HG02798 (cell line): ENCODE results near the gene OARD1.
"Not testable (repeated sequence)": the region's sequence is repeated elsewhere in the genome, so short reads cannot be mapped to it uniquely, and the experiment has no call there.

Source experiments
- ATAC-seq: cut with Tn5 transposase; IDR thresholded peaks from one replicate; pipeline ENCODE4 v1.9.1; 2021; ENCODE audit warnings: mild to moderate bottlenecking; ENCODE audit not compliant: unreplicated experiment, poor library complexity

The OARD1 gene, protein sequence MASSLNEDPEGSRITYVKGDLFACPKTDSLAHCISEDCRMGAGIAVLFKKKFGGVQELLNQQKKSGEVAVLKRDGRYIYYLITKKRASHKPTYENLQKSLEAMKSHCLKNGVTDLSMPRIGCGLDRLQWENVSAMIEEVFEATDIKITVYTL

DNA sequence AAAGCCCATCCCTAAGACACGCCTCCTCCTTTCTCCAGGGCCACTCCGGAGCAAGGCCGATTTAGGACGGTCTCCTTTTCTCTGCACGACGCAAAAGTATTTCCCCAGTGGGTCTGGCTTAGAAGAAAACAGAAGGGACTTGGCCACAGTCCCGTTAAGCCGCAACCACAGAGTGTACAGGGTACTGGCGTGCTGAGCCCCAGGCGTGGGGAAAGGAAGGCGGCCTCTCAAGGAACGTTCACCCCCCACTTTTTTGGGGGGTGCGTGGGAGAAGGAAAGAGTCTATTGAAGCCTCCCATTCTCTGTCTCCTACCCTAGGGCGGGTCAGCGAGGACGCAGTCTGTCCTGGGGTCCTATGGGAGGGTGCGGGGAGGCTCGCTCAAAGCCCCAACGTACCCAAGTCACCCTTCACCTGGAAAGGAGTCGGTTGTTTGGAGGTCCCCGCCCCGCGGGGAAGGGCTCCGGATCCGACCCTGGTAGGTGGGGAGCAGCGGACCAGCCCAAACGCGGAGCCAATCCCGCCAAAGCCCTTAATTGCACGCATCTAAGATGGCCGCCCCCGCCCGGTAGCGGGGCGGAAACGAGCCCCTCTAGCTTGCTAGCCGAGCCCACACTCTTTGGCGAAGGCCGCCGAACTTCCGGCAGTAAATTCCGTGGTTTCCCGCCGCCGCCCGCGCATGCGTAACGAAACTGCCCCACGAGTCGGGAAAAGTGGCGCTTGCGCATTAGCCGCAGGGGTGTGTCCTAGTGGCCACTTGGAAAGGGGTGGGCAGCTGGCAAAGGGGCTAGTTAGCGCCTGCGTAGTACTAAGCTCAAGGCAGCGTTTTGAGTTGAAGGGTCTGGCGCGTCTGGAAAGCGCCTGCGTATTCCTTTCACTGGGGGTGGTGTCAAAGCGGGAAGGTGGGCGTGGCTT, at the start of gene OARD1:
Gene OARD1, minus strand, starts transcription at position 434 of the 913 bp plus-strand sequence. CDS start 722 bp downstream, outside the sequence.
- peak; percentile 69 for ATAC-seq

GRCh38 chr6:41120058-41120457, 47.9 kb upstream of the OARD1 start:
- no peak for ATAC-seq

DNA sequence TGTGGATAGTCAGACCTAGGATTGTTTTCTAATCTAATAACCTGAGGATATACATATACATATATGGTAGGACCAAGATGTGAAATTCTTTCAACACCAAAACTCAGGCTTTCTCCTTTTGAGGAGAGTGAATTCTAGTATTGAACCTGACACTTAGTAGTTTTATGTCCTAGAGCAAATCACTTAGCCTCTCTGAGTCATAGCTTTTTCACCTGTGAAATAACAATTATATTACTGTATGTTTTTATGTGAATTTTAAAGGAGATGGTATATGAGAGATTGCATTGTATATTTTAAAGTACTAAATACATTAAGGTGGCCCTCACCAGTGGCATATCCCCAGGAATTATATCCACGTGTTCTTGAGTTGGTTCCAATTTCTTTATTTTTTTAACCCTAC, 47.4 kb upstream of the OARD1 start:
- ATAC-seq = no peak

DNA sequence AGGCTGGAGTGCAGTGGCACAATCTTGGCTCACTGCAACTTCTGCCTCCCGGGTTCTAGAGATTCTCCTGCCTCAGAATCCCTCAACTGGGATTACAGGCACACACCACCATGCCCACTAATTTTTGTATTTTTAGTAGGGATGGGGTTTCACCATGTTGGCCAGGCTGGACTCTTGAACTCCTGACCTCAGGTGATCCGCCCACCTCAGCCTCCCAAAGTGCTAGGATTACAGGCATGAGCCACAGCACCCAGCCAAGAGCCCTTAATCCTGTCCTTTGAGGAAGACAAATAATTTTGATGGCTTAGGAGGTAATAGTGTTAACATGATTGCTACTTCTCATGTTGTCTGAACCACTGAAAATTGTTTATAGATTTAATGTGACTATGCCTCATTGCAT, 42.9 kb upstream of the OARD1 start:
- ATAC-seq = not testable (repeated sequence)

GRCh38 chr6:41111017-41111416, 38.9 kb upstream of the OARD1 start:
- ATAC-seq = no peak

GRCh38 chr6:41103847-41104246, 31.7 kb upstream of the OARD1 start:
- no peak for ATAC-seq

DNA sequence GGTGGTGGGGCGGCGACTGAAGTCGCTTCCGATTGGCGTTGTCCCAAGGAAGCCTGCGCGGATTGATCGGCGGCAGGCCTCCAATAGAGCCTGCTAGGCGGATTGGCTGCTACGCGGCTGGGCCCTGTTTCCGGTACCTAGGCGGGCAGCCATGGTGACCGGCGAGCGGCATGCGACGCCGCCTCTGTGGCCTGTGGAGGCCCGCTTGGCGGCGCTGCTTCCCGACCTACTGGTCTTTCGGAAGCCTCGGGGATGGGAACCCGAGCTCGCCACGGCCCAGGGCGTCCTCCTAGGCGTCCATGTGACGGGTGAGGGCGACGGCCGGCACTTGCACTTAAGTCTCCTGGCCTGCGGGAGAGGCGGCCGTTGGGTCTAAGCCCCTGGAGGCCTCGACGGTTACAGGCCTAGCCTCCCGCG, 28.7 kb upstream of the OARD1 start:
- no peak for ATAC-seq

- no peak for ATAC-seq
Observed at GRCh38 chr6:41098366-41098765, 26.2 kb upstream of the OARD1 start.

DNA sequence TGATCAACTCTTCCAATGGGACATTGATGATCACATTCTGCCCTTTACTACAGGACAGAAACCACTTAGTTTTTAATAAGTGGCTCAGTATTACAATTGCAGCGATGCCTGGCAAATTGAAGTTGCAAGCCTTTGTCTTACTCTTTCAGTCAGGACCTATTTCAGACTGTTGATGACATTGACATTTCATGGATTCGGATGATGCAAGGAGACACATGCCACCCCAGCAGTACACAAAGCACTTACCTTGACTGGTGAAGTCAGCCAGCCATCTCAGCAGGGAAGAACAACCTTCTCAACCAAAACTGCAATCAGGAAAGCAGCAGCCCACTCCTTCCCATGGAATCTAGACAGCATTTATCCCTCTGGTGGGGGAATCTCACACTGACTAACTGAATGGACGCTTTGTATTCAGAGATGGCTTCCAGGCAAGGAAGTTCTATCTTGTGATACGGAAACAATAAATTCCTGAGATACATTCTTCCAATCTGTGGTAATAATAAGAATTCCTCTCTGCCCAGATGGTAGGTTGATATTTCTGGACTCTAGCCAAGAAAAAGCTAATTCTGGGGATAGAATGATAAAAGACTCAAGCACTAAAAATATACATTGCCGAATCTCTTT, 25.4 kb upstream of the OARD1 start:
- ATAC-seq = no peak

GRCh38 chr6:41093729-41094128, 21.6 kb upstream of the OARD1 start:
- no peak for ATAC-seq

- ATAC-seq = no peak
Observed at GRCh38 chr6:41092421-41093140, 20.4 kb upstream of the OARD1 start.

GRCh38 chr6:41090841-41091761, 18.9 kb upstream of the OARD1 start:
- no peak for ATAC-seq

GRCh38 chr6:41088451-41088850, 16.3 kb upstream of the OARD1 start:
- no peak for ATAC-seq

DNA sequence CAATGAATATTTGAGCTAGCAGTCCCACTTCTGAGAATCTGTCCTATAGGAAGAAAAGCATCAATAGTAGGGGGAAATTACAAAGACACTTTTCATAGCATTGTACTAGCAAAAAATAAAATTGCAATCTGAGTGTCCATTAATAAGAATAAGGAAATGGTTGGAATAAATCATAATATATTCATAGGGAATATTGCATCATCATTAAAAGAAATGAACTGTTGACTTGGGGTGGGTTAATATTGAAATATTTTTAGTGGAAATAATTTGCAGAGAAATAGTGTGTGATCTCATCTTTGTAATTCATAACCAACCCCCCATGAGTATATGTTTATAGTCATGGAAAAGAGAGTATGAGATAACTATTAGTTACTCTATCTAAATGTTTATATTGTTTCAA, 13.0 kb upstream of the OARD1 start:
- no peak for ATAC-seq

DNA sequence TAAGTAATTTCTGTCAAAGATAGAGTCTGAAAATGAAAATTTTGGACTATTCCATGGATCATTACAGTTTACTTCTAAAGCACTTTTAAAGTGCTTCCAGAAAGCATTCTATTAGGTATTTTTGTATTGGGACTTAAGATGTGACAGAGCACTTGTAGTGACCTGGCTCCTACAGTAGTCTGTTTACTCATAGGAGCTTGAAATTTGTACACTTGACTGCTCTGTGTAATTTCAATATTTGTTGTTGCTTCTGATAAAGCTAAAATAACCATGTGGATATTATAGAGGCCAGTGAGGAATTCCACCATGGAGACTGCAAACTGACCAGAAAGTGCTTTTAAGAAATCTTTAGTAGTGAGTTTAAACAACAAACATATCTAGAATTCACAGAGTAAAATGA, 10.9 kb upstream of the OARD1 start:
- no peak for ATAC-seq

GRCh38 chr6:41080621-41081020, 8.5 kb upstream of the OARD1 start:
- ATAC-seq = no peak

DNA sequence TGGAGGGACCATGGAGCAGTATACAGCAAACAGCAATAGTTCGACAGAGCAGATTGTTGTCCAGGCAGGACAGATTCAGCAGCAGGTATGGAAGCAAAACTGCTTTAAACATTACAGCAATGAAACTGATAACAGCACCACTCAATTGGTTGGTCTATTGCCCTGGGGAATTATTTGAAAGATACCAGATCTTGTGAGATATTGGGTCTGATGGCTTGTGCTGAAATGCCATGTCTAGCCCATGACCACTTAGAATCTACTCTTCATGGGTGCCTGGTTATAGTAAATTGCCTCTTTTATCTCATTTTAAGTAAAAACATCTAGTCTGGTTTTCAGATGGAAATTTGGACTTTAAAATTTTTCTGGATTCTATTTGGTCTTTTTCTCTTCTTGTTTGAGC, 6.9 kb upstream of the OARD1 start:
- ATAC-seq = no peak

DNA sequence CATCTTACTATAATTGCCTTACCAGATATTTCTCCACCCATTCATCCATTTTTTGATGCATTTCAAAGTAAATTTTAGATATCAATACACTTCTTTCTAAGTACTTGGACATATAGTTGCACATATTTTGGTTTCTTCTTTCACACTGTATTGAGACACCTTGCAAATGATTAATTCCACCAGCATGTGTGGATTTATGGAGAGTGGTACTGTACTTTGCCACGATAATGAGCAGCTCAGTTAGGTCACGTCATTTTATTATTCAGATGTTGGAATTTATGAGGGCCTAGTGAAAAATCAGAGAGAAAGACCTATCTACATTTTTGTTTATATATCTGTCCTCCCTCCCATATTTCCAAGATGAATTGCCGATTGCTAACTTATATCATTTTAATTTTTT, 5.9 kb upstream of the OARD1 start:
- no peak for ATAC-seq

DNA sequence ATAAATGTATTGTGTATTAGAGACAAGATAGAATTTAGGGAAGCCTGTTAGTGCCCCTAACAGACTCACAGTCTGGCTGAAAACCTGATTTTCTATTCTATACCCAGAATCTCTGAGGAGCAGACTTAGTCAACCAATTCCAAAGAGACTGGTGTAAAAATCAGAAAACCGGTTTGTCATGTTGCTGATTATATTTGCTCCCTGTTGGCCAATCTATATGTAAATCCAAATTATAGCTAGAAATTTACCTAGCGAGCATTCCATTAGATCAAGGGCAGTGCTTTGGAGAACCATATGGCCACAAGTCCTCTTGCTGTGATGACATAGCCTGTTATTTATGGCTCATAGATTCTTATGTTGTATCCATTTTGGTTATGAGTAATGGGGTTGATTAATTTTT, 5.4 kb upstream of the OARD1 start:
- no peak for ATAC-seq
